Urothelium cell line (cell line): ENCODE data around the gene ZNF682.
"Not testable (repeated sequence)": the region's sequence is repeated elsewhere in the genome, so short reads cannot be mapped to it uniquely, and the experiment has no call there.

Source experiments
- DNase-seq: peaks from one replicate; pipeline ENCODE4 v3.0.0; 2011; ENCODE audit warnings: low spot score, mixed read lengths
- FAIRE-seq: peaks from 2 replicates; lab custom pipeline; 2011; peaks lifted over from hg19 to GRCh38; lab: Jason Lieb, UNC

Gene ZNF682

GRCh38 chr19:20039203-20039723, at the start of gene ZNF682:
ZNF682 (minus strand) TSS chr19:20039505; CDS start chr19:20039345, 160 bp downstream.
- FAIRE-seq (no peak), DNase-seq (peak; percentile 67)

GRCh38 chr19:20082876-20083275, 43.6 kb upstream of the ZNF682 start:
- DNase-seq, FAIRE-seq: not testable (repeated sequence)

- FAIRE-seq, DNase-seq: not testable (repeated sequence)
These were observed 43.0 kb upstream of the ZNF682 start for GRCh38 chr19:20082232-20082833.

- DNase-seq = no peak
- FAIRE-seq = no peak
These were observed 41.4 kb upstream of the ZNF682 start for GRCh38 chr19:20080656-20081055.

- FAIRE-seq (no peak), DNase-seq (no peak)
These were observed 40.2 kb upstream of the ZNF682 start for GRCh38 chr19:20079476-20079875.

- DNase-seq = no peak
- no peak for FAIRE-seq
These were observed 39.3 kb upstream of the ZNF682 start for GRCh38 chr19:20078581-20079031.

- FAIRE-seq = no peak
These were observed 38.6 kb upstream of the ZNF682 start, which contains the start of gene ZNF90 for GRCh38 chr19:20077791-20078463. ZNF90 (plus strand) TSS chr19:20078000; CDS start chr19:20078133, 133 bp downstream.

GRCh38 chr19:20072936-20073335, 33.6 kb upstream of the ZNF682 start:
- DNase-seq = no peak
- no peak for FAIRE-seq

More at GRCh38 chr19:20077791-20078463, 38.6 kb upstream of the ZNF682 start, which contains the start of gene ZNF90:
- no peak for DNase-seq

GRCh38 chr19:20070691-20071090, 31.4 kb upstream of the ZNF682 start:
- no peak for FAIRE-seq
- DNase-seq = no peak

GRCh38 chr19:20068559-20068958, 29.3 kb upstream of the ZNF682 start:
- FAIRE-seq, DNase-seq: not testable (repeated sequence)

- FAIRE-seq (no peak), DNase-seq (no peak)
These were observed 28.6 kb upstream of the ZNF682 start for GRCh38 chr19:20067943-20068342.

GRCh38 chr19:20066861-20067260, 27.6 kb upstream of the ZNF682 start:
- DNase-seq = no peak
- FAIRE-seq = no peak

- DNase-seq (no peak), FAIRE-seq (no peak)
These were observed 21.0 kb upstream of the ZNF682 start for GRCh38 chr19:20060282-20060681.

GRCh38 chr19:20058738-20059137, 19.4 kb upstream of the ZNF682 start:
- FAIRE-seq, DNase-seq: not testable (repeated sequence)

- DNase-seq (peak; percentile 52), FAIRE-seq (no peak)
These were observed 12.8 kb upstream of the ZNF682 start for GRCh38 chr19:20051841-20052768.

GRCh38 chr19:20045742-20046141, 6.4 kb upstream of the ZNF682 start:
- not testable (repeated sequence) for FAIRE-seq, DNase-seq

GRCh38 chr19:20044663-20045062, 5.4 kb upstream of the ZNF682 start:
- DNase-seq = no peak
- FAIRE-seq = no peak

GRCh38 chr19:20038358-20039202, 725 bp downstream of the ZNF682 start:
- FAIRE-seq = no peak

GRCh38 chr19:20035935-20036334, 3.4 kb downstream of the ZNF682 start:
- no peak for FAIRE-seq
- no peak for DNase-seq

More at GRCh38 chr19:20038358-20039202, 725 bp downstream of the ZNF682 start:
- no peak for DNase-seq

GRCh38 chr19:20028611-20029010, 10.7 kb downstream of the ZNF682 start:
- DNase-seq = no peak
- no peak for FAIRE-seq
